HG03280 (cell line): Measurements from ENCODE around the gene GSK3B.

ENCODE experiments used
- ATAC-seq: cut with Tn5 transposase; IDR thresholded peaks from one replicate; pipeline ENCODE4 v1.9.1; 2021; ENCODE audit warnings: mild to moderate bottlenecking, moderate library complexity; ENCODE audit not compliant: unreplicated experiment

The GSK3B gene

GRCh38 chr3:120093911-120094775, at the start of gene GSK3B:
TSS of gene GSK3B (minus strand) at chr3:120094447. CDS start at chr3:120093434, 1,013 bp downstream.
- ATAC-seq: peak; percentile 42

DNA sequence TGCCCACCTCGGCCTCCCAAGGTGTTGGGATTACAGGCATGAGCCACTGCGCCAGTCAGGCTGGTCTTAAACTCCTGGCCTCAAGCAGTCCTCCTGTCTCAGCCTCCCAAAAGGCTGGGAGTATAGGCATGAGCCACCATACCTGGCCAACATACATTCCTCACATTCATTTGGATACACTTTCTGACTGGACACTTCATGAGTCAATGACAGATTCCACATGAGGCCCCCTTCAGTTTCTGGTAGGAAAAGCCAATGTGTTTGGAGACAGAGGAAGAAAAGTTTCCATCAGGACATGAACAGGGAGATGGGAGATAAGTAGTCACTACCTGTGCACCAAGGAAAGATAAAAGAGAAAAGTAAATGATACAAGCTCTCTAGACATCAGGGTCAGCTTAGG, 49.4 kb upstream of the GSK3B start:
- no peak for ATAC-seq

DNA sequence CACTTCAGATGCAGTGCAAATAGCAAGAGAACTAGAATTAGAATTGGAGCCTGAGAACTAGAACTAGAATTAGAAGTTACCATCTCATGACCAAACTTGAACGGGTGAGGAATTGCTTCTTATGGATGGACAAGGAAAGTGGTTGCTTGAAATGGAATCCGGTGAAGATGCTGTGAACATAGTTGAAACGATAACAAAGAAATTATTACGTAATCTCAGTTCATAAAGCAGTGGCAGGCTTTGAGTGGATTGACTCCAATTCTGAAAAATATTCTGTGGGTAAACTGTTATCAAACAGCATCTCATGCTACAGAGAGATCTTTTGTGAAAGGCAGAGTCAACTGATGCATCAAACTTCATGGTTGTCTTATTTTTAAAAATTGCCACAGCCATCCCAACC, 48.0 kb upstream of the GSK3B start:
- ATAC-seq: no peak

- ATAC-seq: no peak
Measured at GRCh38 chr3:120140098-120140742, 46.0 kb upstream of the GSK3B start.

DNA sequence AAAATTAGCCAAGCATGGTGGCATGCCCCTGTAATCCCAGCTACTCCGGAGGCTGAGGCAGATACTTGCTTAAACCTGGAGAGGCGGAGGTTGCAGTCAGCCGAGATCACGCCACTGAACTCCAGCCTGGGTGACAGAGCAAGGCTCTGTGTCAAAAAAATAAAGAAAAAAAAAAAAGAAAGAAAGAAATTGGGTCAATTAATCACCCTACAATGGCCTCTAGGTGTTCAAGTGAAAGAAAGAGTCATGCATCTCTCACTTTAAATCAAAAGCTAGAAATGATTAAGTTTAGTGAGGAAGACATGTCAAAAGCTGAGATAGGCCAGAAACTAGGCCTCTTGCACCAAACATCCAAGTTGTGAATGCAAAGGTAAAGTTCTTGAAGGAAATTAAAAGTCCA, 44.9 kb upstream of the GSK3B start:
- ATAC-seq: no peak

- ATAC-seq: no peak
Measured at GRCh38 chr3:120137548-120137947, 43.3 kb upstream of the GSK3B start.

DNA sequence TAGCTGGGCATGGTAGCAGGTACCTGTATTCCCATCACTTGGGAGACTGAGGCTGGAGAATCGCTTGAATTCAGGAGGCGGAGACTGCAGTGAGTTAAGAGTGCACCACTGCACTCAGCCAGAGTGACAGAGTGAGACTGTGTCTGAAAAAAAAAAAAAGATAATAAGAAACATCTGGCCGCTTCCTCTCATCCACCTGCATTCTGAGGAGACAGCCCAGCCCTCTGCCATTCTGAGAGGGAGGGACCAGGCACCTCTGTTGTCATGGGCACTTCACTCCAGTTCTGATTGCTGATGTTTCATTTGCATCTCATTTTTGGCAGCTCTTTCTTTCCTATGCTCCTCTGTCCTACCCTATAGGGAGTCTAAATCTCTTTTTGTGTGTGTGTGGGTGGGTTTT, 36.4 kb upstream of the GSK3B start:
- ATAC-seq: no peak

DNA sequence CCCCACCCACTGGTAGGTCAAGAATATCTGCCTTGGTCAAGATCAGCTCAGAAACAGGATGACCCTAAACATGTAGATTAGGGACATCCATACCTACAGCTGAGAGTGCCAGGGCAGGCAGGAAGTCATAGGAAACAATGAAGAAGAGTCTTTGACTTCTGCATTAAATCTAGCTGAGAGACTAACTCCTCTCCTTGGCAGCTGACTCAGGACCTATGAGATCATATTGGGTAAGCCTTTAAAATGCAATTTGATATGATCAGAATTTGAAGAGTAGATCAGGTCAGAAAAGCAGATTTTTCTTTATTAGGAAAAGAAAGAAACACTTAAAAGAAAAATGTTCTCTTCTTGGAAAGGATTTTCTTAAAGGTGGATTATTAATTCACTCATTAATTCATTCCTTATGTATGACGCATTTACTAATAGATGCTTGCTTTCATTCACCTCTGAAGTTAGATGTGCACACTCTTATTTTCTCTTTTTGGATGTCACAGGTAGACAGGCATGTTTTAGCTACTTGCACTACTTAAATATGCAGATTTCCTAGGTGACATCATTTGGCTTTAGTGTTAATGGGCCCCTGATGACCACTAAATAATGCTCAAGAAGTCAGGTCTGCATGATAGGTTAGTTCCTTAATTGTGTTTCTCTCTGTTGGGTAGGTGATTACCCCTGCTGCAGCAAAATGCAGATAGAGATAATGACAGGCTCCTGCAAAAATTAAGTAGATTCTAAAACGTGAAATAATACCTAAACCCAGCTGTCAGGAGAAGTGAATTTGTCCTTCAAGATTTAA, 35.7 kb upstream of the GSK3B start:
- ATAC-seq: no peak

DNA sequence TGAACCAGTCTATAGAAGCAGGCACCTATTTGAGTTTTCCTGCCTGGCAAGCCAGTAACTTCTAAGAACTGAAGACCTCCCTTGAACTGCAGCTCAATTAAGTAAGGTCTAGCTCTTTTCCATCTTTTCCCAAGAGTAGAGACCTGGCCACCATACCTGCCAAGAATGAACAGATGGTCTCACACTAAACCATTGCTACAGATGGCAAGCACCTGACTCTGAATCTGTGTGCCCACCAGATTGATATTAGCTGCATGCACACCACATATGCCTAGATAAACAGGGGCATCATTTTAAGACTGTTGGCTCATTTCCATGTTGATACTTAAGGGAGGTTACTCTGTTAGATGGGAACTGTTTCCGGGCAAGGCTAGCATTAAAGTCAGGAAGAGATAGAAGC, 34.8 kb upstream of the GSK3B start:
- ATAC-seq: no peak

GRCh38 chr3:120125992-120126391, 31.7 kb upstream of the GSK3B start:
- no peak for ATAC-seq

DNA sequence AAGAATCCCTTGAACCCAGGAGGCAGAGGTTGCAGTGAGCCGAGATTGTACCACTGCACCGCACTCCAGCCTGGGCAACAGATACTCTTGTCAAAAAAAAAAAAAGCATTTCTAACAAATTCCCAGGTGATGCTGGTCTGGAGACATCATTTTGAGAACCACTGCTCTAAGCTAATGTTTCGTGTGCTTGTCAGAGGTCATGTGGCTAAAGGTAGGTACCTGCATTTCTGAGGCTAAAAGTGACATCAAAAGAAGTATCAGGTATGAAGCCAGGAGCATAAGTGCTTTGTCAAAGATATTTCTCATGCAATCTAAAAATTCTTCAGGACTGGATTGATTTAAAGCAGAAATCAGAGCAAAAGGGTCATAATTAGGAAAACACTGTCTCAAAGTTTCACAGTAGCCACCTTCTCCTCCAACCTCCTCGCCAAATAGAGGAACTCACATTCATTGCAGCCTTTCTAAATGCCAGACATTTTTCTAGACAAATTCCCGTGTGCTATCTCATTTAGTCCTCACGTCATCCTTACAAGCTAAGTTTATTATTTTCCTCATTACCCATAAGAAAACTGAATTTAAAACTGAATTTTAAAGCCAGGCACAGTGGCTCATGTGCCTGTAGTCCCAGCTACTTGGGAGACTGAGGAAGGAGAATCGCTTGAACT, 25.7 kb upstream of the GSK3B start:
- ATAC-seq: no peak

- no peak for ATAC-seq
Measured at GRCh38 chr3:120114981-120115380, 20.7 kb upstream of the GSK3B start.

DNA sequence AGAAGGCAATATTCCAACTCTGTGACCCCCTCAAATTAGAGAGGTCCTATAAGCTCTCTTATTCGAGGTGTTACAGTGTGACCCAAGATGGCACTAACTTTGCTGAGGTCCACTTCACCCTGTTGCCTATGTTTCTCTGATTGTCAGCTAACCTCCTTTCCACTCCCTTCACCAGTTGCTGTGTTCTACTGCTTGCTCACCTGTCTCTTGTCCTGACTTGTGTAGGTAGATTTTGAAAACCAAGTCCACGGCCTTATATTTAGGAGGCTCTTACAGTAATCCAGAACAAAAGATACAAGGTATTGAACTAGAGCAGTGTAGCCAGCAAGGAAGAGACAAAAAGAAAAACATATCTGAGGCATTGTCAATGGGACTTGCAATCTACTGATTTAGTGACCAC, 20.1 kb upstream of the GSK3B start:
- no peak for ATAC-seq

DNA sequence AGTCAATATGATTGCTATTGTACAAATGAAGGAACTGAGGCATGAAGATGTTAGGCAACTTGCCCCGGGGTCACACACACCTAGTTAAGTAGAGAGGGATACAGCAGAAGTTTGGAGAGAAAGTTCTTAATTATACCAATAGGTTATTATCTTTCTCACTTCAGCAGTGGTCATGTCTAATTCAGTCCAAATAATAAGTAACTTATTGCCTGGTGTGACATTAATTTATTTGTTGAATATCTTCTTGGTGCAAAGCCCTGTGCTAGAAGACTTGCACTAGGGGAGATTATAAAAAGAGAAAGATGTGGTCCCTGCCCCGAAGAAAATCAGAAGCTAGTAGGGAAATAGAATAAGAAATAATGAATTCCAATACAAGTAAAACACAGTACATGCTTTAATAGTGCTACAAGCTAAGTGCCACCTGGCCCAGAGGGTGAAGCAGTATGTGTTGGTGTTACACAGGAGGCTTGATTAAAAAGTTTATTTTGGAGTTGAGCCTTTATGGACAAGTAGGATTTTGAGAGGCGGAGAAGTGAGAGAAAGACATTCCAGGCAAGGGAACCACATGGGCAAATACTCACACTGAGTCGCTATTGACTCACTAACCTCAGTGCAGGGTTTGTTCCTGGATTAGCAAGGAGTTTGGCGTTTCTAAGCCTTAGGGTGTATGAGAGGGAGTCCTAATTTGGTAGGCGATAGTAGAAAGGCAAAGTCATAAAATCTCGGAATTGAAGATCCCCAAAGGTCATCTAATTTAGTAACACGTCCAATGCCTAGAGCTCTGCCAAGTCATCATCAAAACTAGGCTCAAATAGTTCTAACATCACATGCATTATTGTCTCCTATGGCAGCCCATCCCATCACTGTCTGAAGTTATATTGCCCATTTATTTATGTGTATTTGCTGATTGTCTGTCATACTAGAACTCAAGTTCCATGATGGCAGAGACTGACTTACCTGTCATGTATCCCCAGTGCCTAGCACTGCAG, 19.2 kb upstream of the GSK3B start:
- no peak for ATAC-seq

DNA sequence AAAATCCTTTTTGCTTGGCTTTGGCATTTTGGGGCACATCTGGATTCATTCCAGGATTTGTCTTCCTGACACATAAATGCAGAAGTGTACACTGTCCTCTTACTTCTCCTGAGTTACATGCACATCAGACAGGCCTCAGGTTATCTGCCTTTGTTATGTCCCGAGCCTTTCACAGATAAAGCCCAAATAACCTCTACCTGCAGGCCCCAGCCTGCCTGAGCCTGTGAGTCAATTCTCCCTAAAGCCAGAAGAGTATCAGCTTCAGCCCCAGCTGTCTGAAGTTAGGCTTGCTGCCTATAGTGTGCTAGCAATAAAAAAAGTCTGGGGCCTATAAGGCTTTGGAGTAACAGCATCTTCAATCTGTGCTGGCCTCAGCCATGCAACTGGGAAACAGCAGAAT, 17.7 kb upstream of the GSK3B start:
- no peak for ATAC-seq

- ATAC-seq: no peak
Measured at GRCh38 chr3:120103276-120103675, 9.0 kb upstream of the GSK3B start.

DNA sequence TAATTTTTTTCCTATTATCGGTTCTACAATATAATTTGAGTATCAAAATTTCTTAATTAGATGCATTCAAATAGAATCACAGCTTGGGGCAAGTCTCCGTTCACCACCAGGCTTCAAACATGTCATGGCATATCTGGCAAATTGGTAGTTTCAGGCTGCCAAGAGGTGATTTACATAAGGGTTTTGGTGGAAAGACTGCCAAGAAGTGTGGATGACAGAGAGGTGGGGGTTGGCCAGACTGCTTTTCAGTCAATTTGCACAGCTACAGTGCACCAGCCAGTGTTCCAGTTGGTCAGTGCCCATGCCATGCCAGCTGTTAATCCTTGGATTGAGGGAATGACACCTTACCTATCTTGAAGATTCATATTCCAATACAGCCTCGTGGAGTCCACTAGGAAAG, 8.4 kb upstream of the GSK3B start:
- no peak for ATAC-seq

- no peak for ATAC-seq
Measured at GRCh38 chr3:120102232-120102631, 8.0 kb upstream of the GSK3B start.

DNA sequence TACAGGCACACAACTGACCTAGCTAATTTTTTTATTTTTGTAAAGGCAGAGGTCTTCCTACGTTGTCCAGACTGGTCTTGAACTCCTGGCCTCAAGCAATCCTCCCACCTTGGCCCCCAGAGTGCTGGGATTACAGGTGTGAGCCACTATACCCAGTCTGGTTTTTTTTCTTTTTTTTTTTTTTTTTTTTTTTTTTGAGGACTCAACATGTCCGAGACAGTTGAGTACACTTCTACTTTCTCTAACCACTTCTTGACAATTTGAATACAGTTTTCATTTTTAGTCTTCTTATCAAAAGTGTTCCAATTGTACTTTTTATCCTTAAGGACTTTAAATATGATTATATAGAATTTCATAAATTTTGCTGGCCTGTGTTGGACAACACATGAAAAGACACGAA, 7.4 kb upstream of the GSK3B start:
- ATAC-seq: no peak

- ATAC-seq: no peak
Measured at GRCh38 chr3:120100711-120101110, 6.5 kb upstream of the GSK3B start.
